Activated naive CD8-positive, alpha-beta T cell treated with anti-CD3 and anti-CD28 coated beads, Interleukin-2, amount 50 U/mL, for 24 hours (primary cell): Measurements from ENCODE around the gene MRPL50.

Experiments used
- ATAC-seq: fragments of 150-1000 bp; cut with Tn5 transposase; one replicate; pipeline ENCODE4 v1.10.0; 2021
- DNase-seq: peaks from one replicate; pipeline ENCODE4 v3.0.0; 2021
- H3K27ac Mint-ChIP-seq: one replicate; pipeline ENCODE4 v1.8.0; 2021; ENCODE audit warnings: mild to moderate bottlenecking, mixed read lengths
- H3K27me3 Mint-ChIP-seq: one replicate; pipeline ENCODE4 v1.8.0; 2021; ENCODE audit warnings: mixed read lengths
- H3K36me3 Mint-ChIP-seq: one replicate; pipeline ENCODE4 v1.8.0; 2021; ENCODE audit warnings: low read depth, mixed read lengths
- H3K4me1 Mint-ChIP-seq: one replicate; pipeline ENCODE4 v1.8.0; 2021; ENCODE audit warnings: mixed read lengths
- H3K4me3 Mint-ChIP-seq: one replicate; pipeline ENCODE4 v1.8.0; 2021; ENCODE audit warnings: mild to moderate bottlenecking, moderate library complexity, mixed read lengths
- H3K9me3 Mint-ChIP-seq: one replicate; pipeline ENCODE4 v1.8.0; 2021; ENCODE audit warnings: mixed read lengths

Gene MRPL50

DNA sequence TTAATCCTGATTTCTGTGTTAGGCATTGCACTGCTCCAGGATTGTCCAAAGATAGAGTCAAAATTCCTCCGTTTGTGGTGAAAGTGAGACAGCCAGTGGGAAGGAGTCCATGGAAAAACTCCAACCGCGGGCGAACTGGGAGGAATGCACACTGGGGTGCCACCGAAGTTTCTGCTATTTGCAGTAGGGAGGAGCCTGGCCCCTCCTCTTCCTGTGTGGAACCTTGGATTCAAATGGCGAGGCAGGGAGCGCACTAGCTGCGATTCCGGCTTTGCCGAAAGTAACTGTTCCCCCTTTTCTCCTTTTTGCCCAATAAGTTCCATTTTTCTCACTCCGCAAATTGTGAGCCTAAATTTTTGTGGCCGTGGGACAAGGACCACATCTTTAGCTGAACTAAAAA, 22.9 kb downstream of the MRPL50 start:
- peaks cover 10% of the 10 kb centered on the region for H3K27me3 Mint-ChIP-seq
- H3K9me3 Mint-ChIP-seq = no peaks in the 10 kb centered on the region
- H3K36me3 Mint-ChIP-seq = no peaks in the 10 kb centered on the region
- no peak overlapping the region for H3K4me3 Mint-ChIP-seq
- H3K4me1 Mint-ChIP-seq = no peaks in the 10 kb centered on the region
- no peak overlapping the region for H3K27ac Mint-ChIP-seq
- no peak for ATAC-seq
- no peak for DNase-seq

DNA sequence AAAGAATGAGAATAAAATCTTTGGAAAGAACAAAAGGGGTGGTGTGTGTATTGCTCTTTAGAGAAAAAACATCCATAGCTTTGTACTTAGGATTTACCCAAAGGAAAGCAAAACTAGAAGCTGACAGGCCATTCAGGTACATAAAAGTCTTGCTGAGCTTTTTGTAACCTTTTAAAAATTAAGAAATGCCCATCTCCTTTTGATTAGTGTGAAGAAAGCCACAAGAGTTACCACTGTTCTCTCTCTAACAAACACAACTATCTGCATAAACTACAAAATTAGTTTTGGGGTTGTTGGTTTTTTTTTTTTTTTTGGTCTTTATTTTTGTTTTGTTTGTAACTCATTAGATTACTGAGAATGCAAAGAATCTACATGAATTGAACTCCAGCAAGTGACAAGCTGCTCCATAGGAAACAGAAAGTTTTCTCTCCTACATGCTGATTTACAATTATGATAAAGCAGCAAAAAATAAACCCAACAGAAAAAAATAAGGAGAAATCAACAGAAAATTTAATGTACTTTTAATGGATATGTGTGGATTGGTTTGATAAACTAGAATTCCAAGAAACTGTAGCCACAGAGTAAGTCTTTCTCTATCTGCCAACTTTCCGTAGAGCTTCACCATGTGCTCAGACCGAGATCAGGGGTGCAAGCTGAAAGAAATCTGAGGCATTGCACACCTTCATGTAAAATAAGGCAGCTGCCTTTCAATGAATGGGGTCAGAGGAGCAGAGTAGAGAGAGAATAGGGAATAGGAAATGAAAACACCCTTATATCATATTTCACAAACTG, 25.9 kb downstream of the MRPL50 start:
- H3K4me3 Mint-ChIP-seq = no peak overlapping the region
- H3K27ac Mint-ChIP-seq = no peak overlapping the region
- no peaks in the 10 kb centered on the region for H3K4me1 Mint-ChIP-seq
- no peaks in the 10 kb centered on the region for H3K9me3 Mint-ChIP-seq
- DNase-seq (no peak), ATAC-seq (no peak)
- H3K36me3 Mint-ChIP-seq = no peaks in the 10 kb centered on the region
- peaks cover 7% of the 10 kb centered on the region for H3K27me3 Mint-ChIP-seq

DNA sequence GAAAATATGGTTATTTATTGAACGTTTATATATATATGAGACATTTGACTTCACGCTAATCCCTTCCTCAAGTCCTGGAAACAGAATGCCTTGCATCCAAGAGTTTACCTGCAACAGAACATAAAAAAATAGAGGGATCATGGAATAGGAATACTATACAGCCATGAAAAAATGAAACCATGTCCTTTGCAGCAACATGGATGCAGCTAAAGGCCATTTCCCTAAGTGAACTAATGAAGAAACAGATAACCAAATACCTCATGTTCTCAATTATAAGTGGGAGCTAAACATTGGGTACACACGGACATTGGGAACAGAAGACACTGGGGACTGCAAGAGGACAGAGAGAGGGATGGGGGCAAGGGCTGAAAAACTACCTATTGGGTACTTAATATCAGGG, 26.6 kb downstream of the MRPL50 start:
- no peaks in the 10 kb centered on the region for H3K36me3 Mint-ChIP-seq
- peaks cover 9% of the 10 kb centered on the region for H3K27me3 Mint-ChIP-seq
- H3K4me1 Mint-ChIP-seq = no peaks in the 10 kb centered on the region
- no peak overlapping the region for H3K27ac Mint-ChIP-seq
- DNase-seq (no peak), ATAC-seq (no peak)
- H3K4me3 Mint-ChIP-seq = no peak overlapping the region
- H3K9me3 Mint-ChIP-seq = no peaks in the 10 kb centered on the region

DNA sequence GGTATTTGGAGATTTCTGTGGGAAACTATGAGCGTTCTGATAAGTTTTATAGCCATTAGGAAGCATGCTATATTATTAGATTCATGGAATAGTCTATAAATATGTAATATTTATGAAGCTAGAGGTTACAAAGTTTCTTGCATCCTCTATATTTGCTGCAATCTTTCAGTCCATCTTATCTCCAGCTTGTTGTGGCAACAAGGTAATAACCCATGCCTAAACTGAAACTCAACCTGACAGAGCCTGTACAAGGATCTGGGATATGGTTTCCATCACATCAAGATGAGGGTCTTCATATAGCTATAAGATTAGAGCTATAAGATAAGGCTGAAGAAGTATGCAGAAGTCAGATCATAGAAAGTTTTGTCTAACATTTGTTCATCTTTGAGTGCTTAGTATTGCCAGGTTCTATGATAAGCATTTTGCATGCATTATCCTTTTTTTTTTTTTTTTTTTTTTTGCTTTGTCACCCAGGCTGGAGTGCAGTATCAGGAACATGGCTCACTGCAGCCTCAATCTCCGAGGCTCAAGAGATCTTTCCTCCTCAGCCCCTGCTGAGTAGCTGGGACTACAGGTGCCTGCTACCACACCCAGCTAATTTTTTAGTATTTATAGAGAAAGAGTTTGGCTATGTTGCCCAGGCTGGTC, 28.4 kb downstream of the MRPL50 start:
- Mint-ChIP-seq H3K4me3 (no peak overlapping the region), H3K27me3 (peaks cover 5% of the 10 kb centered on the region), H3K36me3 (no peaks in the 10 kb centered on the region), H3K9me3 (no peaks in the 10 kb centered on the region), H3K4me1 (no peaks in the 10 kb centered on the region), H3K27ac (no peak overlapping the region)
- ATAC-seq (no peak), DNase-seq (no peak)

DNA sequence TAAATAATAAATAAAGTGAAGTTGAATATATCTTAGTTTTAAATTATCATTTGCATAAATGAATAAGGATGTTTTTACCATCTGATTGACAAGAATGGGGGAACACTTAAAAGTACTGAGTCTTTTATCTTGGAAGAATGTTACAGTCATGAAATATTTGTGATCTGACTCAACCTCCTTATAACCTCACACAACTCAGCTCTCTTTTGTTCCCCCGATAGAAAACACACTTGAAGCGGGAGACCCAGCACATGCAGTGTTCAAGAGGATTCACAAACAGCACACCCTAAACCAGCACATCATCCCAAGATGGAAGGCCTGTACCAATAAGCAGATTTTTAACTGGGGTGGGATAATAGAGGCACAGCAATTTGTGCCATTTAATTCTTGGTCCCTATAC, 29.1 kb downstream of the MRPL50 start:
- H3K27ac Mint-ChIP-seq = no peak overlapping the region
- no peaks in the 10 kb centered on the region for H3K36me3 Mint-ChIP-seq
- no peaks in the 10 kb centered on the region for H3K9me3 Mint-ChIP-seq
- H3K4me3 Mint-ChIP-seq = no peak overlapping the region
- no peak for ATAC-seq
- DNase-seq = no peak
- H3K27me3 Mint-ChIP-seq = peaks cover 5% of the 10 kb centered on the region
- no peaks in the 10 kb centered on the region for H3K4me1 Mint-ChIP-seq

DNA sequence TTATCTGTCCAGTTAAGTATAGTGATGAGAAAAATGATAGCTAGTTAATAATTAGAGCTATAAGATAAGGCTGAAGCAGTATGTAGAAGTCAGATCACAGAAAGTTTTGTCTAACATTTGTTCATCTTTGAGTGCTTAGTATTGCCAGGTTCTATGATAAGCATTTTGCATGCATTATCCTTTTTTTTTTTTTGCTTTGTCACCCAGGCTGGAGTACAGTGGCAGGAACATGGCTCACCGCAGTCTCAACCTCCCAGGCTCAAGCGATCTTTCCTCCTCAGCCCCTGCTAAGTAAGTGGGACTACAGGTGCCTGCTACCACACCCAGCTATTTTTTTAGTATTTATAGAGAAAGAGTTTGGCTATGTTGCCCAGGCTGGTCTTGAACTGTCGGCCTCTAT, 31.1 kb downstream of the MRPL50 start:
- Mint-ChIP-seq H3K27ac (no peak overlapping the region), H3K27me3 (peaks cover 5% of the 10 kb centered on the region)
- ATAC-seq = no peak

DNA sequence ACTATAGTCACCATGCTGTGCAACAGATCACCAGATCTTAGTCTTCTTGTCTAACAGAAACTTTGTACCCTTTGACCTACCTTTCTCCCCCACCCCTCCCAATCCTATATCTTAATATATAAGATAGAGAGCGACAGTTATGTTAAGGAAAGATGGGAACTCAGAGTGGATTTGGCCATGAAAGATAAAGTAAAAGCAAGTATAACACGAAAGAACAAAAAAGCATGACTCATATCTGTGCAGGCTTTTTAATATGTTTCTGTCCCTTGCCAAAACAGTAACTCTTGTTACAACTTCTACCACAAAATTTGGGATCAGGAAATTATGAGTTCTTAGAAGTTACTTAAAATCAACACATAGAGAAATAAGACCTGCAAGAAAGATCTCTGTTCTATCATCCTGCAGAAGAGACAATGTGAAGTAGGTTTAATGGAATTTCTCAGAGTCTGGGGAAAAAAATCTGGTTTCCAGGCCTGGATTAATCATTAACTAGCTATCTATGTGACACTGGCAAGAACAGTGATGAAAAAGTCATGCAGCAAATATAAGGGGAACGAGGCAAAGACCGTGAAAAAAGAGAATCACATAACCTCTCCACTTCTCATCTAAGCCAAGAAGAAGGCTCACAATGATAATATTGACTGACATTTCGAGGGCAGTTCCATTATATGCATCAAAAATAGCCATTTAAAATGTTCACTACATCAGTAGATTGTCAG, 32.2 kb downstream of the MRPL50 start:
- H3K4me1 Mint-ChIP-seq = no peaks in the 10 kb centered on the region

More for the DNA sequence above, 31.1 kb downstream of the MRPL50 start:
- Mint-ChIP-seq H3K36me3 (no peaks in the 10 kb centered on the region), H3K9me3 (no peaks in the 10 kb centered on the region), H3K4me1 (no peaks in the 10 kb centered on the region), H3K4me3 (no peak overlapping the region)
- no peak for DNase-seq

DNA sequence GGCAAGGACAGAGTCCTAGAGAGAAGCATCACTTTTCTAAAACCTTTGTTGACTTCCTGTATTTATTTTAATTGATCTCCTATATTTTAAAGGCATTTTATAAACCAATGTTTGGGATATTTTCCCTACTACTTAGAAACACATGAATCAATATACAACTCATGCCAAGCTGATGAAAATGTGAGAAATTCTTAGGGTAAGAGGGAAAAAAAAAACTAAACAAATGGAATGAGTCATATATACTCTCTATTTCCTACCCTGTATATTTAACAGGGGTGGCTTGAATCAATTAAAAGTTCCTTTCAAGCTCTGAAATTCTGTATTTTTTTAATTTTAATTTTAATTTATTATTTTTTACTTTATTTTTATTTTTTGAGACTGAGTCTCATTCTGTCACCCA, 33.2 kb downstream of the MRPL50 start:
- H3K36me3 Mint-ChIP-seq = no peaks in the 10 kb centered on the region

More for the DNA sequence above, 32.2 kb downstream of the MRPL50 start:
- Mint-ChIP-seq H3K9me3 (no peaks in the 10 kb centered on the region), H3K27ac (no peak overlapping the region), H3K27me3 (peaks cover 2% of the 10 kb centered on the region), H3K36me3 (no peaks in the 10 kb centered on the region), H3K4me3 (no peak overlapping the region)
- DNase-seq (no peak), ATAC-seq (no peak)

DNA sequence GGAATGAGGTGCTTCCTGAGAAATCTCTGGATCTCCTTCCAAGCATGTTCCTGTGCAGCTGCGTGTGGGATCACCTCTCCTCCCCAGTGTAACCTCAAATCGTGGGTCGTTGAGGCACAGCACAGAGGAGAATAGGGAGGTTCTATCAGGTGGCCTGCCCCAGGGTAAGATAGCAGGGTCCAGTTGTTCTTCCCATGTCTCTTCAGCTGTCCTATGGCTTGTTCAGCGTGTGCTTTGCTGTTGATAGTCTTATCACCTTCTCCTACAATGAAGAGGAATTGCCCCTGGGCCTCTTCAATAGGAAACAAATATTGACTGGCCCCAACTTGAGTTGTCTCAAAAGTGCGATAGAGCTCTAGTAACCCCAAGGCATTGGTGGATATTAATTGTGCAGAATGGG, 36.0 kb downstream of the MRPL50 start:
- H3K9me3 Mint-ChIP-seq = no peaks in the 10 kb centered on the region
- H3K27ac Mint-ChIP-seq = no peak overlapping the region
- ATAC-seq = no peak
- H3K36me3 Mint-ChIP-seq = no peaks in the 10 kb centered on the region
- peaks cover 2% of the 10 kb centered on the region for H3K27me3 Mint-ChIP-seq
- H3K4me3 Mint-ChIP-seq = no peak overlapping the region
- no peaks in the 10 kb centered on the region for H3K4me1 Mint-ChIP-seq
- no peak for DNase-seq

More for the DNA sequence above, 33.2 kb downstream of the MRPL50 start:
- Mint-ChIP-seq H3K9me3 (no peaks in the 10 kb centered on the region), H3K27me3 (peaks cover 2% of the 10 kb centered on the region), H3K4me1 (no peaks in the 10 kb centered on the region), H3K4me3 (no peak overlapping the region), H3K27ac (no peak overlapping the region)
- no peak for DNase-seq
- no peak for ATAC-seq

DNA sequence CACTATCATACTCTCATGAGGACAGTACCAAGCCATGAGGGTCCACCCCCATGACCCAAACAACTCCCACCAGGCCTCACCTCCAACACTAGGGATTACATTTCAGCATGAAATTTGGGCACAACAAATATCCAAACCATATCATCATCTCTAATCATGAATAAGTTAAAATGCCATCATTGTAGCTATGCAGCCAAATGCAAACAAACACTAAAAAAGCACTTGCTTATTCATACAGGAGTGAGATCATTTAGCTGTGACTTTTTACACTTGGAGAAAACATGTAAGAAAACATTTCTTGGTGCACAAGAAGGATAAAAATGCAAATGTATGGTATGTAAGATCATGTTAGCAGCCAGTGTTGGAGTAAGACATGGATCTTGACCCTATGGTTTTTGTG, 37.8 kb downstream of the MRPL50 start:
- no peak overlapping the region for H3K27ac Mint-ChIP-seq
- no peak for DNase-seq
- H3K4me3 Mint-ChIP-seq = no peak overlapping the region
- H3K4me1 Mint-ChIP-seq = no peaks in the 10 kb centered on the region
- peaks cover 2% of the 10 kb centered on the region for H3K27me3 Mint-ChIP-seq
- no peaks in the 10 kb centered on the region for H3K9me3 Mint-ChIP-seq
- ATAC-seq = no peak
- no peaks in the 10 kb centered on the region for H3K36me3 Mint-ChIP-seq

DNA sequence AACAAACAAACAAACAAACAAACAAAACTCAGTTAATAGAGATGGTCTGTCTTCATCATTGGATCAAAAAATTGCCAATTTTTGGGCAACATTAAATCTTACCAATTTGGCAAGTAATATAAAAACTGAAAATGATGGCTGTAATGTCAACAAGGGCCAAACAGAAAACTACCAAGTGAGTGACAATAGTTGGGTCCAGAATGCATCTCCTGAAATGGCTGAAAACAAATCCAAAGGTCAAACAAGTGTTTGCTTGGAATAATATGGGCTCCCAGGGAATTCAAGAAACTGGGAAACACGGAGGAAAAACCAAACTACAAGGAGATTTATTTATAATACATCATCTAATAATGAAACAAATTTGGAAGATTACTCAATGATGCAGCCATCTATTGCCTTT, 38.7 kb downstream of the MRPL50 start:
- no peak overlapping the region for H3K4me3 Mint-ChIP-seq
- H3K36me3 Mint-ChIP-seq = no peaks in the 10 kb centered on the region

DNA sequence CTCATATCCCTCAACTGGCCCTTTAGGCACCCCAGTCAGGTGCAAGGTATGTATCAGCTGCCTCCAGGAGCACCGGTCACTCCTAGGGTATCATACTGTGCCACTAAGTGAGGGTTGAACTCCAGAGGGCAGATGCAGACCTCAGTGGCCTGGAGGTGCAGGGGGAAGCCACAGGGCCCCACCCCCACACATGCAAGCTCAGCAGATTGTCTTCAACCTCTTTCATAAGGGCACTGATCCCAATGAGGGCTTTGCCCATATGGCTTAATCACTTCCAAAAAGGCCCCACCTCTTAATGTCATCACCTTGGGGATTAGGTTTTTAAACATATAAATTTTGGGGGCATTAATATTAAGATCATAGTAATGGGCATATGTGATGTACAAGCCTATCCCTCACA, 41.8 kb downstream of the MRPL50 start:
- ATAC-seq (no peak), DNase-seq (no peak)
- Mint-ChIP-seq H3K27me3 (peaks cover 2% of the 10 kb centered on the region), H3K36me3 (no peaks in the 10 kb centered on the region), H3K27ac (no peak overlapping the region), H3K9me3 (no peaks in the 10 kb centered on the region), H3K4me3 (no peak overlapping the region), H3K4me1 (no peaks in the 10 kb centered on the region)

More for the DNA sequence above, 38.7 kb downstream of the MRPL50 start:
- ATAC-seq (no peak), DNase-seq (no peak)
- peaks cover 2% of the 10 kb centered on the region for H3K27me3 Mint-ChIP-seq
- no peaks in the 10 kb centered on the region for H3K9me3 Mint-ChIP-seq
- no peak overlapping the region for H3K27ac Mint-ChIP-seq
- no peaks in the 10 kb centered on the region for H3K4me1 Mint-ChIP-seq

DNA sequence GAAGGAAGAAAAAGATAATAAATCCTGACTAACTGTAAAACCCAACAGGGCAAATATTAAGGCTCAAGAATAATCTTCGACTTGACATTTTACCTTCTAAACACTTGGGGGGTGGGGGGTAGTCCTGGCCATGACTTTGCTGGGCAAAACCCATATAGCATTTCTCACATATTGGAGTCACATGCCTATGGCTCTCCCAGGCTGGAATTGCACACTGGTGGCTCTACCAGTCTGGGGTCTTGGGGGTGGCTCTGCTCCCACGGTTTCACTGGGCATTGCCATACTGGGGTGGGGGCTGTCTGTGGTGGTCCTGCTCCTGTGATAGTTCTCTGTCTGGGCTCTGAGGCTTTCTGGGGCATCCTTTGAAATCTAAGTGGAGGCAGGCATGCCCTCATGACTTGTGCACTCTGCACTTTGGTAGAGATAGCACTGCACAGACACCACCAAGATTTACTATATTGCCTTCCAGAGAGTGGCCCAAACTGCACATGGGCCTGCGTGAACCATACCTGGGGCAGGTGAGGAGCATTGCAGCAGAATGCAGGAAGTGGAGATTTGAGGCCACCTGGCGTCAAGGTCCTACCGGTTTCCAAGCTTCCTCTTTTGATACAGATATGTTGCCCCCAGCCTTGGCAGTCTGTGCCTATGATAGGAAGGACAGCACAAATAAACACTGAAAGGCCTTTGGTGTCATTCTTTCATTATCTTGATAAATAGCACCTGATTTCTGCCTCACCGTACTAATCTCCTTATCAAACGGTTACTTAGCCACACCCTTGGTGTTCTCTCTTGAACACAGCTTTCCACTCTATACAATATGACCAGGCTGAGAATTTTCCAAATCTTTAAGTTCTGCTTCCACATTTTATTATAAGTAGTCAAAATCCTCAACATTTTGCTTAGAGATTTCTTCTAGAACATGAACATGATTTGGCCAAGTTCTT, 43.4 kb downstream of the MRPL50 start:
- Mint-ChIP-seq H3K4me3 (no peak overlapping the region), H3K27ac (no peak overlapping the region), H3K36me3 (no peaks in the 10 kb centered on the region), H3K4me1 (no peaks in the 10 kb centered on the region), H3K27me3 (peaks cover 2% of the 10 kb centered on the region), H3K9me3 (no peaks in the 10 kb centered on the region)
- ATAC-seq (no peak), DNase-seq (no peak)

DNA sequence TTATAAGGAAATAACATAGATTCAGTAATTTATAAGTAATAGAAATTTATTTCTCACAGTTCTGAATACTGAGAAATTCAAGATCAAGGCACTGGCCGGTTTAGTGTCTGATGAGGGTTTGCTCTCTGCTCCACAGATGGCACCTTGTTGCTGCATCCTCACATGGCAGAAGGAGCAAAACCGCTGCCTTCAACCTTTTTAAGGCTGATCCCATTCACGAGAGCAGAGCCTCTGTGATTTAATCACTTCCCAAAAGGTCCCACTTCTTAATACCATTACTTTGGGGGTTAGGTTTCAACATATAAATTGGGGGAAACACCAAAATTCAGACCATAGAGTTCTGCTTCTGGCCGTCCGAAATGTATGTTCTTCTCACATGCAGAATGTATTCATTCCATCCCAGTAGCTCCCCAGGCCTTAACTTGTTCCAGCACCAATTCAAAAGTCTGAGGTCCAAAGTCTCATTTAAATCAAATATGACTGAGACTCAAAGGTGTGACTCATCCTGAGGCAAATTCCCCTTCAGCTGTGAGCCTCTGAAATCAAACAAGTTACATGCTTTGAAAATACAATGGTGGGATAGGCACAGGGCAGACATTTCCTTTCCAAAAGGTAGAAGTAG, 44.2 kb downstream of the MRPL50 start:
- Mint-ChIP-seq H3K36me3 (no peaks in the 10 kb centered on the region), H3K9me3 (no peaks in the 10 kb centered on the region), H3K27ac (no peak overlapping the region), H3K4me1 (no peaks in the 10 kb centered on the region), H3K4me3 (no peak overlapping the region), H3K27me3 (peaks cover 2% of the 10 kb centered on the region)
- ATAC-seq (no peak), DNase-seq (no peak)
